HepG2 (cell line): ENCODE measurements around the gene GORASP2. TPM values are rescaled to one million over a fixed set of nuclear protein-coding genes. Genes with fewer than 3 reads are reported as not detected.

Source experiments
- ATAC-seq: fragments of 200-7000 bp; cut with Tn5 transposase; 3 replicates; pipeline ENCODE4 v1.9.1; 2020; ENCODE audit warnings: mild to moderate bottlenecking, moderate library complexity
- BruUV-seq: library from RNA; stranded (reverse); fragments of 400-500 nt; replicated peaks from 2 replicates; lab custom pipeline; 2021; lab: Mats Ljungman, UMichigan
- CTCF ChIA-PET: fragments of 300-600 bp; formaldehyde crosslinking; extraction: SDS; loops from one replicate; lab custom pipeline; 2021; ENCODE audit warnings: low total read pairs, inconsistent platforms, low intra/inter-chr PET ratio; lab: Yijun Ruan, JAX
- POLR2A ChIA-PET: fragments of 350-600 bp; sonication (Branson Sonifier 250); formaldehyde crosslinking; loops from one replicate; lab custom pipeline; 2020; ENCODE audit warnings: antibody characterized with exemption, inconsistent platforms; lab: Yijun Ruan, JAX
- DNase-seq: peaks from one replicate; pipeline ENCODE4 v3.0.0-alpha.2; 2015; ENCODE audit warnings: low spot score
- FAIRE-seq: peaks from 3 replicates; lab custom pipeline; 2011; peaks lifted over from hg19 to GRCh38; lab: Jason Lieb, UNC
- H2AFZ ChIP-seq: one replicate; pipeline ENCODE4 v1.6.1; 2011; ENCODE audit warnings: low read length, inconsistent platforms
- H3K27ac ChIP-seq: fragments of 300-600 bp; 3 replicates; pipeline ENCODE4 v1.8.0; 2011; ENCODE audit warnings: mixed run types, mild to moderate bottlenecking, mixed read lengths, low read length, inconsistent platforms; ENCODE audit not compliant: insufficient read depth; ENCODE audit errors: extremely low read length
- H3K27me3 ChIP-seq, 2 experiments: fragments of 200-600 bp in 1 of 2; 2 replicates in 1 of 2; 3 replicates in 1 of 2; pipeline versions ENCODE4 v1.6.0 to v1.8.0; 2011; ENCODE audit warnings: low read length in 2 of 2, mild to moderate bottlenecking in 2 of 2, moderate library complexity in 2 of 2, inconsistent platforms in 1 of 2; ENCODE audit not compliant: insufficient read depth in 2 of 2, control insufficient read depth in 1 of 2
- H3K36me3 ChIP-seq, 2 experiments: fragments of 200-600 bp in 1 of 2; replicated peaks in 1 of 2; 2 replicates in 1 of 2; 3 replicates in 1 of 2; pipeline versions ENCODE4 v1.5.1 to v1.8.0; 2011; ENCODE audit warnings: low read length in 2 of 2, inconsistent platforms in 1 of 2; ENCODE audit not compliant: insufficient read depth in 2 of 2, control insufficient read depth in 1 of 2
- H3K4me1 ChIP-seq: 2 replicates; pipeline ENCODE4 v1.5.1; 2012; ENCODE audit warnings: low read length, inconsistent platforms; ENCODE audit not compliant: insufficient read depth
- H3K4me2 ChIP-seq: 2 replicates; pipeline ENCODE4 v1.6.0; 2011; ENCODE audit warnings: low read depth, low read length, inconsistent platforms
- H3K4me3 ChIP-seq, 3 experiments: fragments of 200-600 bp in 1 of 3; sonication (generic), shearing (Covaris generic) in 1 of 3; replicated peaks in 1 of 3; 2 replicates each; pipeline ENCODE4 v1.5.1; 2011 to 2016; ENCODE audit warnings: low read length in 3 of 3, inconsistent platforms in 2 of 3, low read depth in 2 of 3, mild to moderate bottlenecking in 2 of 3, control low read depth in 1 of 3, mixed read lengths in 1 of 3; ENCODE audit not compliant: insufficient read depth in 1 of 3
- H3K79me2 ChIP-seq: one replicate; pipeline ENCODE4 v1.6.1; 2011; ENCODE audit warnings: low read length, inconsistent platforms; ENCODE audit not compliant: insufficient read depth
- H3K9ac ChIP-seq: 2 replicates; pipeline ENCODE4 v1.6.0; 2011; ENCODE audit warnings: mild to moderate bottlenecking, low read depth, low read length, inconsistent platforms; ENCODE audit not compliant: insufficient read depth
- H3K9me3 ChIP-seq: 2 replicates; pipeline ENCODE4 v1.5.1; 2012; ENCODE audit warnings: mild to moderate bottlenecking, low read length
- H4K20me1 ChIP-seq: 2 replicates; pipeline ENCODE4 v1.6.0; 2011; ENCODE audit warnings: inconsistent platforms, mild to moderate bottlenecking, low read length, moderate library complexity; ENCODE audit not compliant: insufficient read depth
- MYNN ChIP-seq: sonication (generic); formaldehyde crosslinking; IDR thresholded peaks from 2 replicates; pipeline ENCODE4 v1.4.0; 2020; ENCODE audit warnings: mild to moderate bottlenecking, low read depth, missing genetic modification reagents
- PTBP1 ChIP-seq: fragments of 200-400 bp; formaldehyde crosslinking; IDR thresholded peaks from 2 replicates; pipeline ENCODE4 v1.6.1; 2018; ENCODE audit warnings: low read length, low read depth; ENCODE audit not compliant: poor library complexity, severe bottlenecking
- RBM22 ChIP-seq: fragments of 200-400 bp; formaldehyde crosslinking; optimal IDR thresholded peaks from 2 replicates; pipeline ENCODE3; 2017; ENCODE audit warnings: mild to moderate bottlenecking, low read length, moderate library complexity
- STAG1 ChIP-seq: sonication (generic); formaldehyde crosslinking; IDR thresholded peaks from 2 replicates; pipeline ENCODE4 v1.4.0; 2020; ENCODE audit warnings: missing genetic modification reagents
- ZMYM3 ChIP-seq: sonication (generic); formaldehyde crosslinking; IDR thresholded peaks from 2 replicates; pipeline ENCODE4 v1.5.1; 2020; ENCODE audit warnings: mild to moderate bottlenecking, missing genetic modification reagents
- ZNF251 ChIP-seq: sonication (generic); formaldehyde crosslinking; IDR thresholded peaks from 2 replicates; pipeline ENCODE4 v1.9.0; 2021; ENCODE audit warnings: mild to moderate bottlenecking, missing genetic modification reagents
- ZNF326 ChIP-seq: sonication (generic); formaldehyde crosslinking; IDR thresholded peaks from 2 replicates; pipeline ENCODE4 v1.4.0; 2020; ENCODE audit warnings: missing genetic modification reagents, borderline replicate concordance
- ZNF83 ChIP-seq: sonication (generic); formaldehyde crosslinking; IDR thresholded peaks from 2 replicates; pipeline ENCODE4 v1.4.0; 2020; ENCODE audit warnings: missing genetic modification reagents, mild to moderate bottlenecking, borderline replicate concordance
- WGBS: methylation state at CpG from one replicate; pipeline ENCODE4 v1.1.6; 2017; ENCODE audit warnings: low lambda C conversion rate; 5-methylcytosine and 5-hydroxymethylcytosine counted together
- in situ Hi-C: cut with HindIII; loops from 2 replicates; pipeline ENCODE4 v1.10.0; 2017; ENCODE audit warnings: low pct_unique_long_range_greater_than_20kb; ENCODE audit not compliant: extremely low pct_ligation_motif_present
- intact Hi-C: fragments of 100-400 bp; cut with micrococcal nuclease; formaldehyde crosslinking; loops from one replicate; pipeline ENCODE4 v1.10.0; 2022; ENCODE audit not compliant: unreplicated experiment
- polyA plus RNA-seq, 8 experiments: library from polyadenylated mRNA; depleted of rRNA in 3 of 8; stranded (reverse) in 7 of 8; unstranded in 1 of 8; fragments of >200 nt; fragmentation: Illumina TruSeq in 4 of 8; extraction: Trizol in 4 of 8; gene quantifications; 2 replicates each; pipeline versions ENCODE4 v1.2.1 to v1.2.3, GENCODE V29; 2011 to 2016; ENCODE audit warnings: low read depth in 4 of 8, missing spikeins in 1 of 8, mixed read lengths in 1 of 8; ENCODE audit not compliant: insufficient read depth in 1 of 8
- total RNA-seq, 5 experiments: library from RNA; depleted of rRNA; stranded (reverse); fragments of >200 nt; fragmentation: Illumina TruSeq; extraction: Trizol; gene quantifications; 2 replicates each; pipeline ENCODE4 v1.2.3, GENCODE V29; 2016; ENCODE audit warnings: low read depth in 1 of 5

Gene GORASP2
- total and polyA plus RNA-seq, 2 of the 13 experiments (the other 11 are each of a cell fraction or from before 2014, with no cell fraction given), result 103 to 239 TPM

DNA sequence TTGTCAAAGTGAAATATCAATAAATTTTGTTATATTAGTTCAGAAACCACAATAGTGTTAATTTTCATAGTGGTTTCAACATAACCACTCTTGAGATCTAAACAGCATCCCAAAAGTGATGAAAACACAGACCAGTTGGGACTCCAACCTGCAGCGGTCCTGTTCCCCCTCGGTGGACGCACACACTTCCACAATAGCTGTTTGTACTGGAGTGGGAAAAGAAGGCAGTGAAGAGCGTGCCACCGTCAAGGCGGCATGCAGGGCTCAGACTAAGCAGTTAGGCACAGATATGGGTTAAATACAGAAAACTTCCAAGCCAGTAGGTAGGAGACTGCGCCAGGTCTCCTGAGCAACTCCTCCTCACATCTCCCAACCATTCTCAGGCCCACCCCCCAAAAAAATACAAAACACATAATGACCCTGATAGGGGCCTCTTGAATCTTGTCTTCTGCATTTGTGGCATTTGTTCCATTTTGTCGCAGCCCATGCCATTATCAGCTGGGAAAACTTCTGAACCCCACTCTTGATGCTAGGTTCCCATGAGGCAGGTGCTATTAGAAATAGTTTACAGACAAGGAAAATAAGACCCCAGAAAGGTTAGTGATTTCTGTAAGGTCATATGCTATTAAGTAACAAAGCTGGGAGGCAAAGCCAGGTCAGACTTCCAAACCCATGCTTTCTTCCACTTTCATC is 57.7 kb downstream of the GORASP2 start:
- no peaks in the 10 kb centered on the region for H3K9me3 ChIP-seq
- no peak overlapping the region for H3K27ac ChIP-seq
- peaks cover 0 to 3% of the 10 kb centered on the region in 2 experiments; a peak in 3 of 5 replicates for H3K36me3 ChIP-seq
- ATAC-seq, result no peak
- no peaks in the 10 kb centered on the region for H4K20me1 ChIP-seq
- in situ Hi-C loops, result no loop called here
- H3K27me3 ChIP-seq, result no peaks in the 10 kb centered on the region; a peak in 1 of 5 replicates
- H3K9ac ChIP-seq, result no peak overlapping the region
- WGBS, result 95% methylated on average over 8 of the region's 8 CpGs
- BruUV-seq, result no TSS peak
- intact Hi-C loops, result no loop called here
- H3K79me2 ChIP-seq, result no peaks in the 10 kb centered on the region
- DNase-seq, result no peak
- H3K4me3 ChIP-seq, result no peak overlapping the region
- peak; percentile 60 for TF ChIP-seq RBM22
- no peak for TF ChIP-seq PTBP1
- TF ChIP-seq, all 625 proteins: peak for 1
- CTCF ChIA-PET, result no interaction called here
- no peak overlapping the region for H2AFZ ChIP-seq
- peaks cover 7% of the 10 kb centered on the region; the same call in 1 of the 2 replicates for H3K4me1 ChIP-seq
- H3K4me2 ChIP-seq, result no peak overlapping the region
- POLR2A ChIA-PET, result no interaction called here
- no peak for FAIRE-seq

DNA sequence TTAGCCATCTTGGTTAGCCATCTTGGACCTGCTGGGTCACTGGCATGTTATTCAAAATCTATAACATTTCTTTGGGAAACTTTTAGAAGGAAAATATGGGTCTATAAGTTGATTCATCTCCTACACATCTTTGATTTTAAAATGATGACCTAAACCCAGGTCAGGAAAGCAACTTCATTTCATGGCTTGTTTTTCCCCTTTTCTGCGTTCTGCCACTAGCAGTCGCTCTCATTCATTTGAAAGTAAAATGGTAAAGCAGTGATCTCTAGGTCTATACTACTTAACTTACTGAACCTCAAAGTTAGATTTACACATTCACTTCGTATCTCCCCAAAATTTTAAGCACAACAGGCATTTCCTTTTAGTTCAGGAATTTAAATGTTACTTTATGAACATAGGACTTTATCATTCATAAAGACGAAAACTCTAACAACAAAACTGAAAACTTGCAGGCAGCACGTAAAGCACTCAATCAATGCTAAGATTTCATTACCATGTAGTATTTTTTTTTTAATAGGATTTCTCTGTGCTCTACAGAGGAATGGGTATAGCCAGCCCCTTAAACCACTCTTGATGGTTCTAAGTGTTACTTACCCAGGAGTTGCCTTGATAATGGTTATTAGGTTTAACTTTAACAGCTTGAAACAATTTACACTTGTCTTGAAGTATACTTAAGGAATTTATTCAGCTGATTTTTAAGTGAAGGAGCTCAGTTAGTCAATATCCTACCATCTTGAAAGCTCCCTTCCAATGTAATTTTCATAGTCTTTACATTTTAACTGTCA is 62.5 kb downstream of the GORASP2 start:
- FAIRE-seq, result no peak
- POLR2A ChIA-PET, result no interaction called here
- Histone ChIP-seq H3K36me3 (peaks cover 21 to 38% of the 10 kb centered on the region in 2 experiments; a peak in 4 of 5 replicates), H2AFZ (no peak overlapping the region), H3K4me1 (no peaks in the 10 kb centered on the region), H3K4me3 (no peak overlapping the region), H3K27me3 (no peaks in the 10 kb centered on the region), H3K9ac (no peak overlapping the region), H3K9me3 (no peaks in the 10 kb centered on the region), H4K20me1 (no peaks in the 10 kb centered on the region), H3K79me2 (no peaks in the 10 kb centered on the region), H3K27ac (no peak overlapping the region), H3K4me2 (no peak overlapping the region)
- TF ChIP-seq ZNF251 (CRISPR knock-in tag) (no peak), ZNF326 (no peak), STAG1 (CRISPR knock-in tag) (peak; percentile 36), ZMYM3 (CRISPR knock-in tag) (no peak), ZNF83 (no peak), MYNN (CRISPR knock-in tag) (no peak)
- no peak for DNase-seq
- ATAC-seq, result no peak
- in situ Hi-C loops, result no loop called here
- no TSS peak for BruUV-seq
- 96% methylated on average over 5 of the region's 5 CpGs for WGBS
- CTCF ChIA-PET, result no interaction called here
- intact Hi-C loops, result no loop called here
